Coronary artery (tissue), 2 donors: Measurements from ENCODE around the gene RAB10.

Source experiments
- DNase-seq: peaks from one replicate; pipeline ENCODE4 v3.0.0-alpha.2; 2017; ENCODE audit warnings: low spot score
- H3K27ac ChIP-seq, 2 donors: fragments of 200-600 bp; sonication (generic); one replicate each; pipeline ENCODE4 v1.5.1; 2016 to 2019
- H3K4me3 ChIP-seq: fragments of 200-600 bp; sonication (generic); 2 replicates; pipeline ENCODE4 v1.5.1; 2016; ENCODE audit warnings: mild to moderate bottlenecking, moderate library complexity
- TF ChIP-seq, protein P1 (sequence below): fragments of 200-600 bp; sonication (generic); IDR thresholded peaks from one replicate; pipeline ENCODE4 v1.5.1; 2019; ENCODE audit warnings: antibody characterized with exemption

Gene RAB10

DNA sequence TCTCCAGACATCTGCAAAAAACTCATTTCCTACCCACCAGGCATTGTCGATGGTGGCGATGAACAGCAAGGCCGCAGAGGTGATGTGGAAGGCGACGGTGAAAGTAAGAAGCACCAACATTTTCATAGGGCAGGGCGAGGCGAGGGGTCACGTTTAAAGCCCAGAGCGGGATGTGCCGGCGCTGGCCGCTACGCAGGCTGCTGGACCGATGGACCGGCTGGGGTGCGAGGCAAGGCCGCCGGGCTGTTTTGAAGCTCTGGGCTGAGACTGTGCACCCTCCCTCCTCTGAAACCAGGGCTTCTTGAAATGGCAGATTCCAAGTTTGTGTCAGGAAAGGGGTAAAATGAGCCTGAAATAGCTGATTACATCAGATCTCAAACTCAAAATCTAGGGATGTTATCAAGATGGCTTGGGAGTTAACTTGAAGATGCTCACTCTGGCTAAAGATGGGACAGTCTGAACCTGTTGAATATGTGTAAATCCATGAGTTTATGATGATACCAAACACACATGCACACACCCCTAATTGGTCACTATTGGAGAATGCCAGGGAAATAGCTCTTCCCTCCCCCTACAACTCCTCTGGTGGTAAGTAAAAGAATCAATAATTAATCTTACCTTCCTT, 107.4 kb downstream of the RAB10 start:
- DNase-seq, result no peak
- TF ChIP-seq, protein P1, sequence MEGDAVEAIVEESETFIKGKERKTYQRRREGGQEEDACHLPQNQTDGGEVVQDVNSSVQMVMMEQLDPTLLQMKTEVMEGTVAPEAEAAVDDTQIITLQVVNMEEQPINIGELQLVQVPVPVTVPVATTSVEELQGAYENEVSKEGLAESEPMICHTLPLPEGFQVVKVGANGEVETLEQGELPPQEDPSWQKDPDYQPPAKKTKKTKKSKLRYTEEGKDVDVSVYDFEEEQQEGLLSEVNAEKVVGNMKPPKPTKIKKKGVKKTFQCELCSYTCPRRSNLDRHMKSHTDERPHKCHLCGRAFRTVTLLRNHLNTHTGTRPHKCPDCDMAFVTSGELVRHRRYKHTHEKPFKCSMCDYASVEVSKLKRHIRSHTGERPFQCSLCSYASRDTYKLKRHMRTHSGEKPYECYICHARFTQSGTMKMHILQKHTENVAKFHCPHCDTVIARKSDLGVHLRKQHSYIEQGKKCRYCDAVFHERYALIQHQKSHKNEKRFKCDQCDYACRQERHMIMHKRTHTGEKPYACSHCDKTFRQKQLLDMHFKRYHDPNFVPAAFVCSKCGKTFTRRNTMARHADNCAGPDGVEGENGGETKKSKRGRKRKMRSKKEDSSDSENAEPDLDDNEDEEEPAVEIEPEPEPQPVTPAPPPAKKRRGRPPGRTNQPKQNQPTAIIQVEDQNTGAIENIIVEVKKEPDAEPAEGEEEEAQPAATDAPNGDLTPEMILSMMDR, result no peak
- H3K27ac ChIP-seq, result no peak overlapping the region
- no peak overlapping the region for H3K4me3 ChIP-seq

DNA sequence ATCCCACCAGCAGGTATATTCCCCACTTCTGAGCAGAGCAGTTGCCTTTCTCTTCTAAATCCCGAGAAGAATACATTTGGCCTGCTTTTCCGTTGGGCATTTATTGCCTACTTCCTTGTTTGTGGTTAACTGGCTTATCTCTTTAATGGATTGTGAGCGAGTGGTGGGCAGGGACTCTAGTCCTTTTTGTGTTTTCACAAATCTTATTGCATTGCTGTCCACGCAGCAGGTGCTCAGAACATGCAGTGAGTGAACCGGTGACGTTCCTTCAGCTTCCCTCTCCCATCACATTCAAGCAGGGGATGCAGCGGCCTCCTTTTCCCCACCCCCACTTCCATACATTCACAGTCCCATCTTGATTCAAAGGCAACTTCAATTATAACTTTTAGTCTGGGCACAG, 110.1 kb downstream of the RAB10 start:
- TF ChIP-seq, protein P1, result no peak

DNA sequence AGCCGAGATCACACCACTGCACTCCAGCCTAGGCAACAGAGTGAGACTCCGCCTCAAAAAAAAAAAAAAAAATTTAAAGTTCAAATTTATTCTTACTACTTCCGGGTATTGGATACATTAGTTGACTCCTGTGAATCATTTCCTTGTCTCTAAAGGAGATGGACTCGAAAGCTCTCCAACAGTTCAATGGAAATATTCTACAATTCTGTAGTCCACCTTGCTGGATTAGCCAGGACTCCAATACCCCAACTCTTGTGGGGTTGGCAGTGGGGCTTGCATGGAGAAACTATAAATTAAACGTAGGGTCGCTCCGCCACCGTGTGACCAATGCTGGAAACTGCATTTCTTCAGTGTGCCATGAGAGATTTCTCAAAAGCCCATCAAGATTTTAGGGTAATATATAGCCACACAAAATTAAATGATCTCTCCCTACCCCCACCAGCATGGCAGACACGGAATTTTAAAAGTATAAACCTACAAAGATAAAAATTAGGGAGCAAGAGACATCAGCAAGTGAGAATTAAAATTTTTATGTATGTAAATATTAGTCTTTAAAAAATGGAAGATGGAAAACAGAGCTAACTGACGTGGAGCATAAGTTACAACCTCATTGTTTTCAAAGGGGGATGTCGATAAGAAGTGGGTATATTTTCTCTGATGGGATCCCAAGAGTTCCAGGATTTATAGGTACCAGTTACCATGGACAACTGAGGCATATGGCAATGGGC, 111.2 kb downstream of the RAB10 start:
- Histone ChIP-seq H3K27ac (no peak overlapping the region), H3K4me3 (no peak overlapping the region)
- TF ChIP-seq, protein P1, result peak; percentile 41
- no peak for DNase-seq

More for the DNA sequence above, 110.1 kb downstream of the RAB10 start:
- no peak overlapping the region for H3K4me3 ChIP-seq
- no peak for DNase-seq
- H3K27ac ChIP-seq, result no peak overlapping the region

DNA sequence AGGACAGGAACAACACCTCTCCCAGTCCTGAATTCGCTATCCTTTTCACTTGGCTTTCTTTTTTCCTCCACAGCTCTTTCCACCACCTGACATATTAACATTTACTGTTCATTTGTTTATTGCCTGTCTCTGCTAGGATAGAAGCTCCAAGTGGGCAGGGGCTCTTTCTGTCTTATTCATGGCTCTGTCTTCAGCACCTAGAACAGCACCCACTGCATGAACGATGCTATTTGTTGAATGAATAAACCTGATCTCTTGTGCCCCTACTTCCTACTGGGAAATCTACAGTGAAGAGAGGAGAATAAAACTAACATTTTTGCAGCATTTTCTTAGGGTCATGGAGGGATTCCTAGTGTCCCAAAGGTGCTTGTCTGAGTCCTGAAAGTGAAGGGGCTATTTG, 114.6 kb downstream of the RAB10 start:
- TF ChIP-seq, protein P1, result no peak
- no peak overlapping the region for H3K4me3 ChIP-seq
- H3K27ac ChIP-seq, result no peak overlapping the region
- no peak for DNase-seq

DNA sequence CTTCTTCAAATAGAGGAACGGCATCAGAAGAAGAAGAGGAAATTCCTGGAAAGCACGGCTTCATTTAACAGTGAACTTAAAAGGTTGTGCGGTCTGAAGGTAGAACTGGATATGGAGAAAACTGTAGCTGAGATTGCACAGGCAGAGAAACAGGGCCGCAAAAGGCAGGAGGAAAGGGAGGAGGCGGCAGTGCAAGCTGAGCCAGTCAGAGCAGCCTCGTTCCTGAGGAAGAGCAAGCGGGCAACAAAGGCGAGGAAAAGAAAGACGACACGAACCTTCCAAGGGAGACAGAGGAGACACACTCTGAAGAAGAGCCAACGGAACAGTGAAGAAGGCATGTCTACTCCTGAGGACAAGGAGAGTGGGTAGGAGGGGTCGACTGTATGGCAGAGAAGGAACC, 116.4 kb downstream of the RAB10 start:
- H3K4me3 ChIP-seq, result no peak overlapping the region
- TF ChIP-seq, protein P1, result no peak
- no peak overlapping the region for H3K27ac ChIP-seq
- DNase-seq, result no peak

DNA sequence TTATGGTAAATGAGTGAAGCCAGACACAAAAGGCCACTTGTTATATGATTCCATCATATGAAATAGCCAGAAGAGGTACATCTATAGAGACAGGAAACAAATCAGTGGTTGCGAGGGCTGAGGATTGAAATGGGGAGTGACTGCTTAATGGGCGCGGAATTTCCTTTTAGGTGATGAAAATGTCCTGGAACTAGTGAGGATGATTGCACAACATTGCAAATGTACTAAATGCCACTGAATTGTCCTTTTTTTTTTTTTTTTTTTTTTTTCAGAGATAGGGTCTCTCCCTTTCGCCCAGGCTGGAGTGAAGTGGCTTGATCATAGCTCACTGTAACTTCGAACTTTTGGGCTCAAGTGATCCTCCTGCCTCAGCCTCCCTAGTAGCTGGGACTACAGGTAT, 123.7 kb downstream of the RAB10 start:
- TF ChIP-seq, protein P1, result no peak
- H3K4me3 ChIP-seq, result no peak overlapping the region
- no peak for DNase-seq
- H3K27ac ChIP-seq, result no peak overlapping the region

DNA sequence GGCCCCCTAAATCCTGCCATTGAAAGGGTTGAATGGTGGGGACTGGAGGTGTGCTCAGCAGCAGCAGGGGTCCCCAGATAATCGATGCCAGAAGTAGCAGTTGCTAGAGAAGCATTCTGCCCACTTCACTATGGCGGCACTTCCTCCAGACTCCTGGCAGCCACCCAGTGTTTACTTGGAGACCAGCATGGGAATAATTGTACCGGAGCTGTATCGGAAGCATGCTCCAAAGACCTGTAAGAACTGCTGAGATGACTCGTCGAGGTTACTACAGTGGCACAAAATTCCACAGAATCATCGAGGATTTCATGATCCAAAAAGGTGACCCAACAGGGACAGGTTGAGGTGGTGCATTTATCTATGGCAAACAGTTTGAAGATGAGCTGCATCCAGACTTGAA, 128.0 kb downstream of the RAB10 start:
- TF ChIP-seq, protein P1, result no peak

More for the DNA sequence above, 128.0 kb downstream of the RAB10 start:
- H3K4me3 ChIP-seq, result no peak overlapping the region
- no peak overlapping the region for H3K27ac ChIP-seq
- peak; percentile 35 for DNase-seq
